ENCODE measurements around the gene GARIN3. TPM values are rescaled to one million over a fixed set of nuclear protein-coding genes. Genes with fewer than 3 reads are reported as not detected.

GARIN3 gene
- total RNA-seq, 1 experiment from 2014 or later = not detected

GRCh38 chr5:157130925-157131324 lies 35.1 kb downstream of the GARIN3 start:
- Histone ChIP-seq H3K27ac (no peak overlapping the region), H3K9me3 (ENCODE audit: insufficient read depth, low read depth) (no peaks in the 10 kb centered on the region), H3K27me3 (ENCODE audit: insufficient read depth, low read depth) (no peaks in the 10 kb centered on the region), H3K36me3 (ENCODE audit: low read depth) (no peaks in the 10 kb centered on the region), H3K4me3 (no peak overlapping the region), H3K79me2 (ENCODE audit: low read depth) (no peaks in the 10 kb centered on the region), H2AFZ (no peak overlapping the region), H3F3A (ENCODE audit: insufficient read depth, low read depth) (no peaks in the 10 kb centered on the region), H3K4me2 (peak overlapping the region; percentile 74), H3K4me1 (replicated peaks; ENCODE audit: insufficient read depth) (no peaks in the 10 kb centered on the region), H4K20me1 (ENCODE audit: insufficient read depth) (peaks cover 5% of the 10 kb centered on the region; the same call in 1 of the 2 replicates), H3K9me2 (ENCODE audit: insufficient read depth) (no peaks in the 10 kb centered on the region)
- ChIA-PET POLR2A (ENCODE audit: unreplicated experiment) (interaction anchor here (0.7 kb wide), 1 partner anchor 28 kb away, joined by 10 read pairs; no protein-coding TSS in a partner anchor), CTCF (no interaction called here)
- DNase-seq = peak; percentile 15 to 49
- BruUV-seq (replicated peaks) = no TSS peak
- intact Hi-C loops (cut with micrococcal nuclease; ENCODE audit: unreplicated experiment) = loop anchor here (5.0 to 10.0 kb wide), 3 partner anchors 104 to 1516 kb away; no protein-coding TSS in a partner anchor
- no peak for TF ChIP-seq CTCF (conservative IDR thresholded peaks at IDR 0.05)
- TF ChIP-seq EZH2 (IDR thresholded peaks at IDR 0.05; ENCODE audit: low read depth) = no peak

GRCh38 chr5:157121709-157122108 lies 44.4 kb downstream of the GARIN3 start:
- H3K79me2 ChIP-seq (ENCODE audit: low read depth) = no peaks in the 10 kb centered on the region
- ChIA-PET POLR2A (ENCODE audit: unreplicated experiment) (no interaction called here), CTCF (no interaction called here)
- intact Hi-C loops (cut with micrococcal nuclease; ENCODE audit: unreplicated experiment) = no loop called here
- H3K27ac ChIP-seq = no peak overlapping the region
- H3F3A ChIP-seq (ENCODE audit: insufficient read depth, low read depth) = no peaks in the 10 kb centered on the region
- no peaks in the 10 kb centered on the region; the same call in 1 of the 2 replicates for H3K9me3 ChIP-seq (ENCODE audit: insufficient read depth, low read depth)
- no peaks in the 10 kb centered on the region for H4K20me1 ChIP-seq (ENCODE audit: insufficient read depth)
- H3K36me3 ChIP-seq (ENCODE audit: low read depth) = no peaks in the 10 kb centered on the region
- no peak for DNase-seq
- peaks cover 4% of the 10 kb centered on the region; the same call in 1 of the 2 replicates for H3K9me2 ChIP-seq (ENCODE audit: insufficient read depth)
- H3K4me2 ChIP-seq = no peak overlapping the region
- H3K27me3 ChIP-seq (ENCODE audit: insufficient read depth, low read depth) = no peaks in the 10 kb centered on the region
- TF ChIP-seq CTCF (conservative IDR thresholded peaks at IDR 0.05) (no peak), EZH2 (IDR thresholded peaks at IDR 0.05; ENCODE audit: low read depth) (no peak)
- no TSS peak for BruUV-seq (replicated peaks)
- no peak overlapping the region for H3K4me3 ChIP-seq
- no peaks in the 10 kb centered on the region for H3K4me1 ChIP-seq (replicated peaks; ENCODE audit: insufficient read depth)
- no peak overlapping the region for H2AFZ ChIP-seq

- Histone ChIP-seq H3K36me3 (ENCODE audit: low read depth) (no peaks in the 10 kb centered on the region), H3K4me2 (no peak overlapping the region), H3K27me3 (ENCODE audit: insufficient read depth, low read depth) (no peaks in the 10 kb centered on the region), H3K4me3 (no peak overlapping the region), H2AFZ (no peak overlapping the region), H3K4me1 (replicated peaks; ENCODE audit: insufficient read depth) (no peaks in the 10 kb centered on the region), H3K9me3 (ENCODE audit: insufficient read depth, low read depth) (no peaks in the 10 kb centered on the region; the same call in 1 of the 2 replicates), H3K27ac (no peak overlapping the region), H3K79me2 (ENCODE audit: low read depth) (no peaks in the 10 kb centered on the region), H4K20me1 (ENCODE audit: insufficient read depth) (no peaks in the 10 kb centered on the region), H3K9me2 (ENCODE audit: insufficient read depth) (peaks cover 4% of the 10 kb centered on the region; the same call in 1 of the 2 replicates), H3F3A (ENCODE audit: insufficient read depth, low read depth) (no peaks in the 10 kb centered on the region)
- no TSS peak for BruUV-seq (replicated peaks)
- CTCF ChIA-PET = no interaction called here
- intact Hi-C loops (cut with micrococcal nuclease; ENCODE audit: unreplicated experiment) = no loop called here
- no peak for DNase-seq
- POLR2A ChIA-PET (ENCODE audit: unreplicated experiment) = no interaction called here
- TF ChIP-seq CTCF (conservative IDR thresholded peaks at IDR 0.05) (no peak), EZH2 (IDR thresholded peaks at IDR 0.05; ENCODE audit: low read depth) (no peak)
These were observed 46.0 kb downstream of the GARIN3 start for GRCh38 chr5:157120102-157120501.

Measured in PC-9 (cell line).